Measurements from ENCODE around the gene SRGAP1.

- no peak for TF ChIP-seq CTCF (IDR thresholded peaks at IDR 0.05; ENCODE audit: low read length)
- TF ChIP-seq EZH2 (IDR thresholded peaks at IDR 0.05; ENCODE audit: borderline replicate concordance, low read length) = no peak
Observed at GRCh38 chr12:63857771-63858670, 13.5 kb downstream of the SRGAP1 start.

Measured in OCI-LY1 (cell line).